Effector memory CD8-positive, alpha-beta T cell (primary cell): ENCODE measurements around the gene CCM2L.

Experiments used
- ATAC-seq: fragments of 150-1000 bp; cut with Tn5 transposase; replicated peaks from 2 replicates; pipeline ENCODE4 v1.10.0; 2021; ENCODE audit warnings: mild to moderate bottlenecking, moderate library complexity
- DNase-seq, 3 experiments: peaks; one replicate each; pipeline ENCODE4 v3.0.0; 2021
- H3K27ac Mint-ChIP-seq, 2 donors: one replicate each; pipeline ENCODE4 v1.8.0; 2022; ENCODE audit warnings: mild to moderate bottlenecking in 2 of 2, mixed read lengths in 2 of 2, moderate library complexity in 2 of 2
- H3K27me3 Mint-ChIP-seq, 2 donors: one replicate each; pipeline ENCODE4 v1.8.0; 2022; ENCODE audit warnings: mixed read lengths in 2 of 2
- H3K36me3 Mint-ChIP-seq: one replicate; pipeline ENCODE4 v1.8.0; 2022; ENCODE audit warnings: mild to moderate bottlenecking, moderate library complexity, mixed read lengths; ENCODE audit not compliant: insufficient read depth
- H3K4me1 Mint-ChIP-seq, 2 donors: one replicate each; pipeline ENCODE4 v1.8.0; 2022; ENCODE audit warnings: low read depth in 2 of 2, mixed read lengths in 2 of 2
- H3K4me3 Mint-ChIP-seq, 2 donors: one replicate each; pipeline ENCODE4 v1.8.0; 2022; ENCODE audit warnings: mild to moderate bottlenecking in 2 of 2, mixed read lengths in 2 of 2, moderate library complexity in 2 of 2
- H3K9me3 Mint-ChIP-seq, 2 donors: one replicate each; pipeline ENCODE4 v1.8.0; 2022; ENCODE audit warnings: mixed read lengths in 2 of 2

The CCM2L gene

GRCh38 chr20:31979713-31980426 lies 30.4 kb upstream of the CCM2L start:
- Mint-ChIP-seq H3K36me3 (no peaks in the 10 kb centered on the region), H3K27ac (no peak overlapping the region), H3K4me1 (no peaks in the 10 kb centered on the region), H3K4me3 (no peak overlapping the region), H3K27me3 (peaks cover 52 to 72% of the 10 kb centered on the region in 2 donors), H3K9me3 (no peaks in the 10 kb centered on the region)
- no peak for DNase-seq
- no peak for ATAC-seq

- H3K27ac Mint-ChIP-seq = no peak overlapping the region
- H3K36me3 Mint-ChIP-seq = no peaks in the 10 kb centered on the region
- H3K4me1 Mint-ChIP-seq = no peaks in the 10 kb centered on the region
- no peaks in the 10 kb centered on the region for H3K9me3 Mint-ChIP-seq
- peaks cover 40 to 56% of the 10 kb centered on the region in 2 donors for H3K27me3 Mint-ChIP-seq
- DNase-seq (no peak), ATAC-seq (no peak)
- H3K4me3 Mint-ChIP-seq = no peak overlapping the region
Observed at GRCh38 chr20:31981784-31982183, 28.5 kb upstream of the CCM2L start.

DNA sequence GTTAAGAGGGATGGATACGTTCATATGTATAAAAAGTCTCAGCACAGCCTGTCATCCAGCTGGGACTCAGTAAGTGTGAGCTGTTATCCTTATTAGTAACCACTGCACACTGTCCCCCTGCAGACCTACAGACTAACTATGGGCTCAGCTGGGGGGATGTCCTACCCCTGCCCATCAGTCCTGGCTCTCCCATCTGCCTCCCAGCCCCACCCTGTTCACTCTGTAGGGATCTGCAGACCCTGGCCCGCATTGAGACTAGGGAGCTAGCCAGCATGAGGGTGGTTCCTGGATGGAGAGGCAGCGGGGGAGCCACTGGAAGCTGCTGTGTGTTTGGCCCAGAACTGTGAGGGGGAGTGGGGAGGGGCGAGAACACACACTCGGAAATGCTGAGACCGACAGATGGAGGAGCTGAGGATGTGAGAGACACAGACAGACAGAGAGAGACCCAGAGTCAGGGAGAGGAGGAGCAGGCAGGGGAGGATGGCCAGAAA lies 25.2 kb upstream of the CCM2L start:
- Mint-ChIP-seq H3K27me3 (peaks cover 24 to 33% of the 10 kb centered on the region in 2 donors), H3K9me3 (no peaks in the 10 kb centered on the region), H3K27ac (no peak overlapping the region), H3K4me1 (no peaks in the 10 kb centered on the region), H3K4me3 (no peak overlapping the region), H3K36me3 (no peaks in the 10 kb centered on the region)
- DNase-seq (no peak), ATAC-seq (no peak)

GRCh38 chr20:31987744-31988143 lies 22.5 kb upstream of the CCM2L start:
- ATAC-seq = no peak
- H3K27ac Mint-ChIP-seq = no peak overlapping the region
- H3K36me3 Mint-ChIP-seq = peaks cover 2% of the 10 kb centered on the region

GRCh38 chr20:31988430-31989015 lies 21.7 kb upstream of the CCM2L start:
- H3K27me3 Mint-ChIP-seq = peaks cover 8 to 22% of the 10 kb centered on the region in 2 donors
- DNase-seq = no peak
- H3K4me3 Mint-ChIP-seq = no peak overlapping the region
- no peaks in the 10 kb centered on the region for H3K9me3 Mint-ChIP-seq
- H3K4me1 Mint-ChIP-seq = no peaks in the 10 kb centered on the region
- peaks cover 2% of the 10 kb centered on the region for H3K36me3 Mint-ChIP-seq
- no peak overlapping the region for H3K27ac Mint-ChIP-seq
- no peak for ATAC-seq

More at GRCh38 chr20:31987744-31988143, 22.5 kb upstream of the CCM2L start:
- no peak overlapping the region for H3K4me3 Mint-ChIP-seq
- no peak for DNase-seq
- no peaks in the 10 kb centered on the region for H3K9me3 Mint-ChIP-seq
- H3K27me3 Mint-ChIP-seq = peaks cover 8 to 22% of the 10 kb centered on the region in 2 donors
- no peaks in the 10 kb centered on the region for H3K4me1 Mint-ChIP-seq

DNA sequence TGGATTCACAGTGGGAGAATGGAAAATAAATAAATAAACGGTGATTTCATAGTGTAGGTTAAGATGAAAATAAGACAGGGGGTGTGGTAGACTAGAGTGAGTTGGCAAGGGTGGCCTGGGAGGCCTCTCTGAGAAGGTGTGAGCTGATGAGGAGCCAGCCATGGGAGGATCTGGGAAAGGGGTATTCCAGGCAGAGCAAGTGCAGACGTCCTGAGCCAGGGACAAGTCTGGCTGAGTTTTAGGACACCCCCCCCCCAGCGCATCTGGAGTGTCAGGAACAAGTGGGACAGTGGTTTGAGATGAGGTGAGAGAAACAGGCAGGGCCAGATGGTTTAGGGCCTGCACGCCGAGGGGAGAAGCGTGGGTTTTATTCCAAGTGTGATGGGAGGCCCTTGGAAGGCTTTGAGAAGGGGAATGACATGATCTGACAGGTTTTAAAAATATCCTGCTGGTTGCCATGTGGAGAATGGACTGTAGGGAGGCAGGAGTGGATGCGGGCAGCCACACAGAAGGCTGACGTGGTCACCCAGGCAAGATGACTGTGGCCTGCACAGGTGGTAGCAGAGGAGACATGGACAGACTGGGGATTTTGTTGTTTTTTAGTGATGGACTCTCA lies 21.1 kb upstream of the CCM2L start:
- H3K27ac Mint-ChIP-seq = no peak overlapping the region
- H3K36me3 Mint-ChIP-seq = peaks cover 2% of the 10 kb centered on the region
- no peaks in the 10 kb centered on the region for H3K9me3 Mint-ChIP-seq
- H3K4me3 Mint-ChIP-seq = no peak overlapping the region
- DNase-seq (no peak), ATAC-seq (no peak)
- no peaks in the 10 kb centered on the region for H3K4me1 Mint-ChIP-seq
- H3K27me3 Mint-ChIP-seq = peaks cover 14 to 26% of the 10 kb centered on the region in 2 donors

DNA sequence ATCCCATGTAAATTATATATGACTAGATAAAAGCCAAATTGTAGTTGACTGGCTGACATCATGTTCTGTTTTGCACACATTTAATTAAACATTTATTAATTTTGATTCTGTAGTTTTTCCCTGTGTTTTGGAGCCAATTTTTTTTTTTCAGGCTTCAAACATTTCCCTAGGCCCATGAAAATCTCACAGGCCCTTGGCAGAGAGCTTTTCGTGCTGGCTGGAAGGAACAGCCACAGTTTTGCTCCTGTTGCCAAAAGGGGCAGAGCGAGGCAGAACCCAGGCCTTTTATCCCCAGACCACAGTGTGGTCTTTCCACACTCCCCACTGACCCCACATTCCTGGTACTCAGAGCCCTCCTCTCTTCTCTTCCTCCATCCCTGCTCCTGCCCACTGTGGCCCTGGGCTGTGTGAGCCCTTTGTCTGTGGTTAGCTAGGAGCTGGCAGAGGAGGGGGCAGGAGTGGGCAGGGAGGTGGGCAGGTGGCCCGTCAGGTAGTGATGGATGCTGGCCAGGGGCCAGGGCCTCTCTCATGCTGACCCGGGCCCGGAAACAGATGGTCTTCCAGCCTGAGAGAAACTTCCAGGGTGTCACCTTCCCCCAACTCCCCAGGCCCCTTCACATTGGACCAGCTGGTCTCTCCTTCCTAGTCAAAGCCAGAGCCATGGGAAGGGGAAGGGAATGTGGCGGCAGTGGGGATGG lies 19.4 kb upstream of the CCM2L start:
- H3K36me3 Mint-ChIP-seq = peaks cover 2% of the 10 kb centered on the region
- DNase-seq (no peak), ATAC-seq (no peak)
- H3K9me3 Mint-ChIP-seq = no peaks in the 10 kb centered on the region
- H3K4me1 Mint-ChIP-seq = peaks cover 0 to 4% of the 10 kb centered on the region in 2 donors
- no peak overlapping the region for H3K4me3 Mint-ChIP-seq
- peaks cover 26 to 37% of the 10 kb centered on the region in 2 donors for H3K27me3 Mint-ChIP-seq
- H3K27ac Mint-ChIP-seq = no peak overlapping the region

GRCh38 chr20:31991339-31991705 lies 18.9 kb upstream of the CCM2L start:
- peak overlapping the region in 1 of 2 donors; percentile 33 for H3K27ac Mint-ChIP-seq

DNA sequence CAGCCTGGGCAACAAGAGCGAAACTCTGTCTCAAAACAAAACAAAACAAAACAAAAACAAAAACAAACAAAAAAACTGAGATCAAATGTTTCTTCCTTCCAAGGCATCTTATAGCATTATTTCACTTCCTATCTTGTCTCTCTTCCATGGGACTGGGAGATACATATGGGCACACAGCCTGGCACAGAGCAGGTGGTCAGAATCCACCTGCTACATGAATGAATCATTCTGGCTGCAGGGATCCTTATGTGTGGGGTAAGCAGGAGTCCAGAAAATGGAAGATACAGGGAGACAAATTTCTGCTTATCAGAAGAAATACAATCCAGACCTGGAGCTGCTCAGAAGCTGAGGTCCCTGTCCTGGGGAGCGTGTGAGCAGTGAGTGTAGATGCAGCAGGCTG lies 18.2 kb upstream of the CCM2L start:
- no peaks in the 10 kb centered on the region for H3K9me3 Mint-ChIP-seq
- no peak overlapping the region for H3K4me3 Mint-ChIP-seq
- DNase-seq = no peak
- peaks cover 39 to 50% of the 10 kb centered on the region in 2 donors for H3K27me3 Mint-ChIP-seq
- peak overlapping the region in 1 of 2 donors; percentile 33 for H3K27ac Mint-ChIP-seq
- peaks cover 2% of the 10 kb centered on the region for H3K36me3 Mint-ChIP-seq
- ATAC-seq = no peak
- H3K4me1 Mint-ChIP-seq = peaks cover 0 to 5% of the 10 kb centered on the region in 2 donors

More at GRCh38 chr20:31991339-31991705, 18.9 kb upstream of the CCM2L start:
- no peak overlapping the region for H3K4me3 Mint-ChIP-seq
- DNase-seq = no peak
- ATAC-seq = no peak
- peaks cover 2% of the 10 kb centered on the region for H3K36me3 Mint-ChIP-seq
- H3K4me1 Mint-ChIP-seq = peaks cover 0 to 5% of the 10 kb centered on the region in 2 donors
- H3K27me3 Mint-ChIP-seq = peaks cover 31 to 43% of the 10 kb centered on the region in 2 donors
- H3K9me3 Mint-ChIP-seq = no peaks in the 10 kb centered on the region

GRCh38 chr20:31996996-31997395 lies 13.2 kb upstream of the CCM2L start:
- Mint-ChIP-seq H3K27ac (no peak overlapping the region), H3K36me3 (peaks cover 3% of the 10 kb centered on the region), H3K27me3 (peaks cover 48 to 61% of the 10 kb centered on the region in 2 donors), H3K9me3 (no peaks in the 10 kb centered on the region), H3K4me3 (no peak overlapping the region), H3K4me1 (peaks cover 0 to 5% of the 10 kb centered on the region in 2 donors)
- ATAC-seq (no peak), DNase-seq (no peak)

- ATAC-seq (no peak), DNase-seq (no peak)
- Mint-ChIP-seq H3K9me3 (no peaks in the 10 kb centered on the region), H3K36me3 (peaks cover 3% of the 10 kb centered on the region), H3K27ac (no peak overlapping the region), H3K4me1 (peaks cover 0 to 5% of the 10 kb centered on the region in 2 donors), H3K27me3 (peaks cover 43 to 48% of the 10 kb centered on the region in 2 donors), H3K4me3 (no peak overlapping the region)
Observed at GRCh38 chr20:31998246-31998645, 12.0 kb upstream of the CCM2L start.

GRCh38 chr20:32003325-32003724 lies 6.9 kb upstream of the CCM2L start:
- Mint-ChIP-seq H3K4me1 (peaks cover 4 to 5% of the 10 kb centered on the region in 2 donors), H3K4me3 (no peak overlapping the region), H3K9me3 (no peaks in the 10 kb centered on the region), H3K36me3 (peaks cover 3% of the 10 kb centered on the region), H3K27me3 (peaks cover 6 to 23% of the 10 kb centered on the region in 2 donors), H3K27ac (peak overlapping the region in 1 of 2 donors; percentile 24)
- ATAC-seq (no peak), DNase-seq (no peak)

DNA sequence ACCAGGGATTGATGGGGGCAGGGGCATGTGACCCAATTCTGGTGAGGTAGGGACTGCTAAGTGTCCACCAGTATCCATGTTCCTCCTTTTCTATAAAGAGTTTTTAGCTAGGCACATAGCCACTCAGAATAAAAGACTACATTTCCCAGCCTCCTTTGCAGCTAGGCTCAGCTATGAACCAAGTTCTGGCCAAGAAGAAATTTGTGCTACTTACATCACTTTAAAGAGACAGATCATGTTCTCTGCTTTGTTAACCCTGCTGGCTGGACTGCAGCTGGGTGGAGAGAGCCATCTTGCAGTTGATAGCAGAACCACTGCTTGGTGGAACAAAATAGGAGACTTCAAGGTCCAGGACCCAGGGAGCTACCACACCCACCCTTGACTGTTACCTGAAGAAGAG lies 5.3 kb upstream of the CCM2L start:
- H3K9me3 Mint-ChIP-seq = no peaks in the 10 kb centered on the region
- H3K27ac Mint-ChIP-seq = no peak overlapping the region
- no peak for DNase-seq
- H3K4me3 Mint-ChIP-seq = no peak overlapping the region
- ATAC-seq = no peak
- peaks cover 6 to 25% of the 10 kb centered on the region in 2 donors for H3K27me3 Mint-ChIP-seq
- peaks cover 3% of the 10 kb centered on the region for H3K36me3 Mint-ChIP-seq
- H3K4me1 Mint-ChIP-seq = peaks cover 4 to 5% of the 10 kb centered on the region in 2 donors
